HUES6 (cell line): ENCODE measurements around the gene CARF.
"Not testable (repeated sequence)": the region's sequence is repeated elsewhere in the genome, so short reads cannot be mapped to it uniquely, and the experiment has no call there.

Experiments used
- H3K27ac ChIP-seq: 2 replicates; pipeline ENCODE4 v1.7.0; 2013; ENCODE audit warnings: low read depth, mild to moderate bottlenecking, low read length, inconsistent platforms
- H3K27me3 ChIP-seq: 2 replicates; pipeline ENCODE4 v1.6.1; 2013; ENCODE audit warnings: low read length; ENCODE audit not compliant: control insufficient read depth, insufficient read depth
- H3K36me3 ChIP-seq: 2 replicates; pipeline ENCODE4 v1.6.1; 2013; ENCODE audit warnings: low read length; ENCODE audit not compliant: control insufficient read depth, insufficient read depth
- H3K4me1 ChIP-seq: 2 replicates; pipeline ENCODE4 v1.6.1; 2013; ENCODE audit warnings: low read length; ENCODE audit not compliant: control insufficient read depth, insufficient read depth
- H3K4me3 ChIP-seq: 2 replicates; pipeline ENCODE4 v1.5.1; 2013; ENCODE audit warnings: low read depth, low read length
- H3K9ac ChIP-seq: one replicate; pipeline ENCODE4 v1.6.1; 2013; ENCODE audit warnings: mild to moderate bottlenecking, low read length
- H3K9me3 ChIP-seq: 2 replicates; pipeline ENCODE4 v1.6.1; 2013; ENCODE audit warnings: low read depth, low read length; ENCODE audit not compliant: control insufficient read depth, insufficient read depth

The CARF gene, protein sequence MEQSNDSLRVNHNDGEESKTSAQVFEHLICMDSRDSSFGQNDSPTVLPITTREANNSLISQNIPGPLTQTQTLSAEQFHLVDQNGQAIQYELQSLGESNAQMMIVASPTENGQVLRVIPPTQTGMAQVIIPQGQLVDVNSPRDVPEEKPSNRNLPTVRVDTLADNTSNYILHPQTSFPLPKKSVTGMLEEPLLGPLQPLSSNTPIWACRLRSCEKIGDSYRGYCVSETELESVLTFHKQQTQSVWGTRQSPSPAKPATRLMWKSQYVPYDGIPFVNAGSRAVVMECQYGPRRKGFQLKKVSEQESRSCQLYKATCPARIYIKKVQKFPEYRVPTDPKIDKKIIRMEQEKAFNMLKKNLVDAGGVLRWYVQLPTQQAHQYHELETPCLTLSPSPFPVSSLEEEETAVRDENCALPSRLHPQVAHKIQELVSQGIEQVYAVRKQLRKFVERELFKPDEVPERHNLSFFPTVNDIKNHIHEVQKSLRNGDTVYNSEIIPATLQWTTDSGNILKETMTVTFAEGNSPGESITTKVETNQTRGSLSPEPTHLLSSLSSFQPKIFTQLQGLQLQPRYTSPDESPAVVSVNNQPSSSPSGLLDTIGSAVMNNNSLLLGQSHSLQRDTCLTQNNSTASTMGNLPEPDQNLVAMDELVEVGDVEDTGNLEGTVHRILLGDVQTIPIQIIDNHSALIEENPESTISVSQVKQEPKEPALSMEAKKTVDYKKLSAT

DNA sequence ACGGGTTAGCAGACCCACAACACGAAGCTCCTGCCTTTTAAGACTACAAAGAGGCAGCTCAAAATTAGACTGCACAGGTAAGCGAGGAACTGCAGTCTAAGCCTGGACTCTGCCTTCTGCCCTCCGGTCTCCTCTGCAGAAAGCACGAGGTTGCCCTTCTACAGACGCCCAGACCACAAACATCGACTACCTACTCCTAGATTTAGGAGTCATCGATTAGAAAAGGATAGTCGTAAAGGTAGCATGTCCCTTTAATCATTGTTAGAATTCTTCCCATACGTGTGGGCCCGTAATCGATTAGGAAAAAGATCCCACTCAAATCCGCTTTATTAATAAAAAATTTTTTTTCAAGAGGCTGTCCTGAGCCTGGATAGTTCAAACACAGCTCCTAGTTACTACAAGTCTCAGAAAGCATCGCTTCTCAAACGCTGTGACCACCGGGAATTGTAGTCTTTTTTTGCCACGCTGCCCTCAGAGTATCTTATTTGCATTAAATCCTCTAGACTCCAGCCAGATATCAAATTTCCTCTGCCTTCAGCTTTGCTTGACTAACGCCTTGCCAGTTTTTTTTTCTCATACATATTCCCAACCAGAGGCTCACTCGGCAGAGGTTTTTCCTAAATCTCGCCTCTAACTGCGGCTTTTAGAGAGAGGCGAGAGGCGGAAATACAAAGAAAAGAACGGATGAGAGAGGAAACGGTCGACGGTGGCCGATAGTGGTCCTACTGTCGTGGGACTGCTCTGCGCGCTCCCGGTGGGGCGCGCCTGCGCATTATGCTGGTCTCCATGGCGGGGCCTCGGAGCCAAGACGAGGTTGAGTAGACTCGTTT is at the start of gene CARF, which contains the start of gene WDR12:
TSS of gene CARF (plus strand) at position 764 of the 830 bp plus-strand sequence. CDS start 29,628 bp downstream, outside the sequence.
TSS of gene WDR12 (minus strand) at position 162 of the 830 bp plus-strand sequence. CDS start 197 bp downstream, outside the sequence.
- H3K36me3 ChIP-seq, result 0 out of 2 replicates have a peak, but pooled peaks cover 8% of the 10 kb centered on the region
- peak within 1 kb of the TSS; percentile 80 for H3K27ac ChIP-seq
- peak within 1 kb of the TSS; percentile 93 for H3K4me3 ChIP-seq
- no peaks in the 10 kb centered on the region for H3K4me1 ChIP-seq
- H3K9ac ChIP-seq, result peak within 1 kb of the TSS; percentile 88
- no peaks in the 10 kb centered on the region for H3K27me3 ChIP-seq
- H3K9me3 ChIP-seq, result no peaks in the 10 kb centered on the region

DNA sequence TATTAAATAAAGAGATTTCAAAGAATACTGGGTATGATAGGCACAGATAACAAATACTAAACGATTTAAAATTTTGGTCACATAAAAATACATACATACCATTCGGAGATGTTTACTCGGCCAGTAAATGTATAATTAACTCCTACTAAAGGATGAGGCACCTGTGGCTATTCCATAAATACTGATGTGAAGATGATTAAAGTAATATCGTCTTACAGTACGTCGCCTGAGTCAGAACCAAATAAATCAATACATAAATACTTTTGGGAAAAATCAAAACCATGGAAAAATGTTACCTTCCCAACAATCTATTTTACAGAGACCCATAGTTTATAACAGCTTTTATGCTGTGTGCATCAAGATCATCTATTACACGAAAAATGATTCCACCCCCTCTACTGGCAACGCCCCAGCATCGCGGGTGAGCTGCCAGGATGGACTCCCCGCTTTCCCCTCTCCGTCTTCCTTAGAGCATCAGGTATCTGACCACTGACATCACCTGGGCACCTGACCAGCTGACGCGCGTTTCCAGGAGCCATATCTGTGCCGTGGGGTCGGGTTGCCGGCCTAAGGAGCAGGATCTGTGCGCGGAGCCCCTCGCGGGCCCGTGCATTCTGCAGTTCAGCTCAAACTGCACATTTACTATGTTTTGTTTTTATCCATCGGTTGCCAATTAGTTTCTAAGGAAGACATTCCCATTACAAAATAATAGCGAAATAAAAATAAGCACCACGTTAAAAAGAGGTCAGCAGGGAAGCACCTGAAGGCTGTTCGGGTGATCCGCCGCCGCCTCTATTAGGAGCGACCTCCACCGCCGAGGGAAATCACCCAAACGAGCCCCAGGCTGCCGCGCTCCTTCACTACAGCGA is 41.4 kb upstream of the CARF start:
- H3K9me3 ChIP-seq, result no peaks in the 10 kb centered on the region
- peak overlapping the region; percentile 86 for H3K4me3 ChIP-seq
- H3K36me3 ChIP-seq, result no peaks in the 10 kb centered on the region
- no peaks in the 10 kb centered on the region for H3K4me1 ChIP-seq
- H3K9ac ChIP-seq, result peak overlapping the region; percentile 67
- H3K27me3 ChIP-seq, result no peaks in the 10 kb centered on the region
- H3K27ac ChIP-seq, result no peak overlapping the region

DNA sequence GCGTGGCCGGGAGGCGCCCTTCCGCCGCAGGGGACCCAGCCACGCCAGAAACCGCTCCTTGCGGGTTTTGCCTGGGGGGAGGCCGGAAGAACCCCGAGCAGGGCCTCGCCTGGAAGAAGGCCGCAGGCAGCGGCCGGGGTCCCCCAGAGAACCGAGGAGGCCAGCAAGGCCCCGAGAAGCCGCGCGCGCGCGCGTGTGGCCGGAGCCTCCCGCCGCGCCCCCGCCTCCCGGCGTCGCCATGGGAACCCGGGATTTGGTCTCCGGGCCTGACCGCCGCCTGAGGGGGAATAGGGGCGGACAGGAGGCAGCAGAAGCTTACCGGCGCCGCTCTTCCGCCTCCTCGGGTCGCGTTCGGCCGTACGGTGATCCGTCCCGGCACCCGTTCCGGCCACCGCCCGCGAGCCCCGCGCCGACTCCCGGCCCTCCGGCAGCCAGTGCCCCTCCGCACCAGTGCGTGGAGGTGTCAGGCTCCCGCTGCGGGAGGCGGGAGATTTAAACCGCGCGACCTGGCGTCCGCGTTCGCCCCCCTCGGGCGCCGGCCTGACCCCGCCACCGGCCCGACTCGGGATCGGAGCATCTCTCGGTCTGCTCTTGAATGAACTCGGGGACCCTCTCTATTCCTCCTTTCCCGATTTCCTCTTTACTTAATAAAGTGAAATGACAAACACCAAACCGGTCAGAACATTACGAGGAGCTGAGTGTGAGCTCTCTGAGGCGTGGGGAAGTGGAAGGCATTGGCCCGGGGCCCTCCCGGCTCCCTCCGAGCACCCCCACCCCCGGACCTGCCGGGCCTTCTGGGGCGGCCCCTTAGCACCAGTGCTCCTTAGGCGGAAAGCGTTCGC is 40.6 kb upstream of the CARF start, which contains the start of gene ICA1L:
TSS of gene ICA1L (minus strand) at position 467 of the 842 bp plus-strand sequence. CDS start 42,757 bp downstream, outside the sequence.
- no peaks in the 10 kb centered on the region for H3K4me1 ChIP-seq
- peak within 1 kb of the TSS; percentile 86 for H3K4me3 ChIP-seq
- H3K27ac ChIP-seq, result no peak within 1 kb of the TSS
- peak within 1 kb of the TSS; percentile 67 for H3K9ac ChIP-seq
- H3K36me3 ChIP-seq, result no peaks in the 10 kb centered on the region
- no peaks in the 10 kb centered on the region for H3K9me3 ChIP-seq
- no peaks in the 10 kb centered on the region for H3K27me3 ChIP-seq

DNA sequence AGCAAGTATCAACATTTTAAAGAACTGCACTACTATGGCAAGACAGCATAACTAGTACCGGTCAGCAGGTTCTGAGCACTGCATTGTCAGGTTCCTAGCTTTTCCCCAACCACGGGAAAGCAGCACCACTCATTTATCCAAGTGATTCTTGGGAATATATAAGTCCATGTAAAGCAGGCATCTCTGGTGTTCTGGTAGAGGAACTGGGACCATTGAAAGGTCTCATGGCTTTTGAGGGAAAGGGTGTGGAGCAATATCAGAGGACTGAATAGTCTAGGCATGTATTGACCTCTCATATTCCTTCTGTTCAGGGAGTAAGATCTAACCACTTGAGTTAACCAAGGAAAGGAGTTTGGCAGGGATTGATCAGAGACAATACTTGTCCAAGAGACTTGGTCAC is 34.4 kb upstream of the CARF start:
- Histone ChIP-seq H3K27me3 (no peaks in the 10 kb centered on the region), H3K4me1 (no peaks in the 10 kb centered on the region), H3K9ac (no peak overlapping the region), H3K36me3 (peaks cover 42% of the 10 kb centered on the region), H3K27ac (no peak overlapping the region), H3K9me3 (no peaks in the 10 kb centered on the region), H3K4me3 (no peak overlapping the region)

DNA sequence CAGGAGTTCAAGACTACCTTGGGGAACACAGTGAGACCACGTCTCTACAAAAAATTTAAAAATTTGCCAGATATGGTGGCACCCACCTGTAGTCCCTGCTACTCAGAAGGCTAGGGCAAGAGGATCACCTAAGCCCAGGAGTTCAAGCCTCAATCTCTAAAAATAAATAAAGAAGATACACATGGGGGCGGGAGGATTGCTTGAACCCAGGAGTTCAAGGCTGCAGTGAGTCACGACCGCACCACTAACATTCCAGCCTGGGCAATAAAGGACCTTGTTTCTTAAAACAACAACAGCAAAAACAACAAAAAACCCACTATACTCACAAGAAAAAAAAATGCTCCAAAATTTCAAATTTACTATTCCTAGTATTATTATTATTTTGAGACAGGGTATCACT is 30.5 kb upstream of the CARF start:
- no peak overlapping the region for H3K4me3 ChIP-seq
- H3K27ac ChIP-seq, result no peak overlapping the region
- H3K36me3 ChIP-seq, result peaks cover 69% of the 10 kb centered on the region
- H3K4me1 ChIP-seq, result no peaks in the 10 kb centered on the region
- no peak overlapping the region for H3K9ac ChIP-seq
- H3K27me3 ChIP-seq, result no peaks in the 10 kb centered on the region
- H3K9me3 ChIP-seq, result no peaks in the 10 kb centered on the region

DNA sequence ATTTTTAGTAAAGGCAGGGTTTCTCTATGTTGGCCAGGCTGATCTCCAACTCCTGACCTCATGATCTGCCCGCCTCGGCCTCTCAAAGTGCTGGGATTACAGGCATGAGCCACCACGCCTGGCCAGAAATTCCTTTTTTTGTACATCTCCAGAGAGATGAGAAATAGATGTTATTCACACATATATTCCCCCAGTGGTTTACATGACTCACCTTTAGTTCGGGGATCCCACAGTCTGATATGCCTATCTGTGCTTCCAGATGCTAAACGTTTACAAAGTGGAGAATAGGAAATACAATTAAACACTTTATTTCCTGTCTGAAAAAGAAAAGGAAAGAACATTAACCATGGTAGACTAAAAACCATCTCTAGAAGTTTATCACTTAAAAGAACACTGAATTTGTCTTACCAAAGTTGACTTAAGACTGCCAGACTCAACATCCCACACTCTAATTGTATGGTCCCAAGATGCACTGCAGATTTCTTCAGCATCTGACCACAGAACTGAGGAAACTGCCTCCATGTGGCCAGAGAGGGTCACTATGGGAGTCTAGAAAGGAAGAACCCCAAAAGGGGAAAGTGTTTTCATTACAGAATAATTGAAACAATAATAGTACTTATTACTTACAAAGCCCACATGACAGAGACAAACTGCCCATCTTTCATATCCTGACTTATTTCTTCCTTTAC is 27.9 kb upstream of the CARF start:
- Histone ChIP-seq H3K4me1 (no peaks in the 10 kb centered on the region), H3K9ac (no peak overlapping the region), H3K27ac (no peak overlapping the region), H3K36me3 (peaks cover 82% of the 10 kb centered on the region), H3K4me3 (no peak overlapping the region), H3K9me3 (no peaks in the 10 kb centered on the region), H3K27me3 (no peaks in the 10 kb centered on the region)

DNA sequence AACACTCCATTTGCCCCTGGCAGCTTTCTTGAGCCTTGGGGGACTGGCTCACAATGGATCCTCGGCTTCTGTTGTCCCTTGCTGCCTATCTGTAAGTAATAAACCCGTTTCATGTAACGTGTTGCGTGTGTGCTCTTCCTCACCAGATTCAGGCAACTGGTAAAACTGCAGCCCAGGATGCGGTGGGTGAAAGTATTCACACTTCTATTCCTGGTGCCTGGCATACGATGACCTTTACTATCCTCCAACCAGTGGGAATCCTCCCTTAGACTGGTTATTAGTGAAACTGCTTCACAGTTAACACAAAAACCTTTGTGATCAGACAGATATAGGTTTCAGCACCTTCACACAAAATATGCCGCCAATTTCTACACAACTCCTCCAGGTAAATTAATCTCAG is 26.9 kb upstream of the CARF start:
- Histone ChIP-seq H3K27me3 (no peaks in the 10 kb centered on the region), H3K4me3 (no peak overlapping the region), H3K4me1 (no peaks in the 10 kb centered on the region), H3K9me3 (no peaks in the 10 kb centered on the region), H3K9ac (no peak overlapping the region), H3K36me3 (peaks cover 83% of the 10 kb centered on the region), H3K27ac (no peak overlapping the region)

DNA sequence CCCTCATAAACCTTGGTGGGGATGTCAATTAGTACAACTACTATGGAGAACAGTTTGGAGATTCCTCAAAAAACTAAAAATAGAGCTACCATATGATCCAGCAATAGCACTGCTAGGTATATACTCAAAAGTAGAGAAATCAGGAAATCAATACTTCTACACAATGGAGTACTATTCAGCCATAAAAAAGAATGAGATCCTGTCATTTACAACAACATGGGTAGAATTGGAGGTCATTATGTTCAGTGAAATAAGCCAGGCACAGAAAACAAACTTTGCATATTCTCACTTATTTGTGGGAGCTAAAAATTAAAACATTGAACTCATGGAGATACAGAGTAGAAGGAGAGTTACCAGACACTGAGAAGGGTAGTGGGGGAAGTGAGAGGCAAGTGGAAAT is 6.6 kb upstream of the CARF start:
- H3K4me1 ChIP-seq, H3K27ac ChIP-seq, H3K4me3 ChIP-seq, H3K9ac ChIP-seq, H3K27me3 ChIP-seq, H3K9me3 ChIP-seq: not testable (repeated sequence)
- H3K36me3 ChIP-seq, result peaks cover 48% of the 10 kb centered on the region

DNA sequence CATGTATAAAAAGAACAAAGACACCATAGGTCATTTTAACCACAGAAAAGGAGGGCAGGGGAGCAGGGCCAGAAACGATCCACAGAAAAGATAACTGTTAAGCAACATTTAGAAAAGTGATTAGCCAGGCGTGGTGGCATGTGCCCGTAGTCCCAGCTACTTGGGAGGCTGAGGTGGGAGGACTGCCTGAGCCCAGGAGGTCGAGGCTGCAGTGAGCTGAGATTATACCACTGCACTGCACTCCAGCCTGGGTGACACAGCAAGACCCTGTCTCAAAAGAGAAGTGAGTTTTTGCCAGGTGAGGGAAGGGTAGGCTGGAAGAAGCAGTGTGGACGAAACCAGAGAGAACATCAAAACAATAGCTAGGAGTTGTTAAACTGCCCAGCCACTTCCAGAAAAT is 3.9 kb upstream of the CARF start:
- H3K4me3 ChIP-seq, result no peak overlapping the region
- H3K9me3 ChIP-seq, result no peaks in the 10 kb centered on the region; the same call in 1 of the 2 replicates
- no peak overlapping the region for H3K9ac ChIP-seq
- H3K36me3 ChIP-seq, result peaks cover 27% of the 10 kb centered on the region
- no peaks in the 10 kb centered on the region for H3K4me1 ChIP-seq
- no peak overlapping the region for H3K27ac ChIP-seq
- H3K27me3 ChIP-seq, result no peaks in the 10 kb centered on the region
